OCI-LY1 (cell line): ENCODE data around the gene HAAO.

Experiments
- H2AFZ ChIP-seq: fragments of 200-600 bp; sonication (generic), shearing (Covaris generic); 2 replicates; pipeline ENCODE4 v1.6.0; 2014; ENCODE audit warnings: antibody characterized with exemption, mild to moderate bottlenecking, low read length
- H3F3A ChIP-seq: fragments of 200-600 bp; sonication (generic), shearing (Covaris generic); 2 replicates; pipeline ENCODE4 v1.6.0; 2014; ENCODE audit warnings: mild to moderate bottlenecking, antibody characterized with exemption, low read length, moderate library complexity; ENCODE audit not compliant: insufficient read depth
- H3K27ac ChIP-seq: fragments of 200-600 bp; sonication (generic); 2 replicates; pipeline ENCODE4 v1.5.1; 2014; ENCODE audit warnings: low read length, mixed run types, mild to moderate bottlenecking, low read depth; ENCODE audit not compliant: poor library complexity, severe bottlenecking
- H3K27me3 ChIP-seq: fragments of 200-600 bp; sonication (generic); 2 replicates; pipeline ENCODE4 v1.6.0; 2014; ENCODE audit warnings: antibody characterized with exemption, mild to moderate bottlenecking, low read length, moderate library complexity; ENCODE audit not compliant: insufficient read depth
- H3K36me3 ChIP-seq: fragments of 200-600 bp; sonication (generic); 2 replicates; pipeline ENCODE4 v1.6.1; 2014; ENCODE audit warnings: mild to moderate bottlenecking, antibody characterized with exemption, low read length, moderate library complexity, mixed read lengths; ENCODE audit not compliant: insufficient read depth
- H3K4me1 ChIP-seq: fragments of 200-600 bp; sonication (generic); 2 replicates; pipeline ENCODE4 v1.5.1; 2014; ENCODE audit warnings: mild to moderate bottlenecking, low read length, moderate library complexity; ENCODE audit not compliant: insufficient read depth, severe bottlenecking
- H3K4me2 ChIP-seq: fragments of 200-600 bp; sonication (generic), shearing (Covaris generic); 2 replicates; pipeline ENCODE4 v1.6.1; 2014; ENCODE audit warnings: low read length
- H3K4me3 ChIP-seq: fragments of 200-600 bp; sonication (generic); 2 replicates; pipeline ENCODE4 v1.5.1; 2014; ENCODE audit warnings: low read length, low read depth, mild to moderate bottlenecking, mixed read lengths; ENCODE audit not compliant: poor library complexity, severe bottlenecking
- H3K79me2 ChIP-seq: fragments of 200-600 bp; shearing (Covaris generic); 2 replicates; pipeline ENCODE4 v1.6.1; 2016; ENCODE audit warnings: mixed run types, low read length, mixed read lengths; ENCODE audit not compliant: insufficient read depth
- H3K9ac ChIP-seq: fragments of 200-600 bp; sonication (generic), shearing (Covaris generic); 2 replicates; pipeline ENCODE4 v1.6.1; 2014; ENCODE audit warnings: mild to moderate bottlenecking, low read length, mixed read lengths
- H3K9me2 ChIP-seq: fragments of 200-600 bp; sonication (generic), shearing (Covaris generic); 2 replicates; pipeline ENCODE4 v1.6.1; 2014; ENCODE audit warnings: low read depth, mild to moderate bottlenecking, low read length, mixed read lengths
- H3K9me3 ChIP-seq: fragments of 200-600 bp; shearing (Covaris generic); 2 replicates; pipeline ENCODE4 v1.6.1; 2014; ENCODE audit warnings: low read length, mixed read lengths
- H4K20me1 ChIP-seq: fragments of 200-600 bp; sonication (generic), shearing (Covaris generic); 2 replicates; pipeline ENCODE4 v1.6.0; 2016; ENCODE audit warnings: mild to moderate bottlenecking, low read length; ENCODE audit not compliant: insufficient read depth
- EZH2 ChIP-seq: fragments of 200-600 bp; sonication (generic), shearing (Covaris generic); IDR thresholded peaks from 2 replicates; pipeline ENCODE4 v1.8.0; 2017; ENCODE audit warnings: borderline replicate concordance, mixed run types, mild to moderate bottlenecking, antibody characterized with exemption, low read length, moderate library complexity, mixed read lengths
- TF ChIP-seq, protein P1 (sequence below): fragments of 200-600 bp; sonication (generic), shearing (Covaris generic); IDR thresholded peaks from 2 replicates; pipeline ENCODE4 v1.5.1; 2017; ENCODE audit warnings: mild to moderate bottlenecking, antibody characterized with exemption, low read length, moderate library complexity, mixed read lengths

The HAAO gene

DNA sequence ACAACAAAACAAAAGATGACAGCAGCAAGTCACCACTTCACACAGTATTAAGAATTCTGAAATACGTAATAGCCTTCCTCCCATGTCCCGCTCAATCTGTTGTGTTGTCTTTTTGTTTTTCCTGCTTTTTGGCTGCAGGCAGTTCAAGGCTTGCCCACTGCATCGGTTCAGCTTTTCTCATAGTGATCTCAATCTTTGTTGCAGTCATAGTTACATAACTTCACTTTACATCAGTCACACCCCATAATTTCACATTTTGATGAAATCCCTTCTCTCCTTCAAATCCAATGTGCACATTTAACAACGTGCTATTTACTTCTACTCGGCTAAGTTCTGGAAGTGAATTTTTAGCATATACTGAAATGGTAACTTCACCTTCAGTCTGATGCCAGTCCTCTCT is 33.8 kb upstream of the HAAO start:
- Histone ChIP-seq H3K9me2 (no peaks in the 10 kb centered on the region), H3K4me1 (peaks cover 8% of the 10 kb centered on the region), H3K9ac (no peak overlapping the region), H4K20me1 (no peaks in the 10 kb centered on the region), H3K27ac (no peak overlapping the region), H3K79me2 (no peaks in the 10 kb centered on the region), H3K9me3 (no peaks in the 10 kb centered on the region), H3K4me3 (no peak overlapping the region), H3K27me3 (no peaks in the 10 kb centered on the region), H3K36me3 (no peaks in the 10 kb centered on the region), H3K4me2 (no peak overlapping the region), H3F3A (no peaks in the 10 kb centered on the region), H2AFZ (no peak overlapping the region)
- TF ChIP-seq, protein P1, sequence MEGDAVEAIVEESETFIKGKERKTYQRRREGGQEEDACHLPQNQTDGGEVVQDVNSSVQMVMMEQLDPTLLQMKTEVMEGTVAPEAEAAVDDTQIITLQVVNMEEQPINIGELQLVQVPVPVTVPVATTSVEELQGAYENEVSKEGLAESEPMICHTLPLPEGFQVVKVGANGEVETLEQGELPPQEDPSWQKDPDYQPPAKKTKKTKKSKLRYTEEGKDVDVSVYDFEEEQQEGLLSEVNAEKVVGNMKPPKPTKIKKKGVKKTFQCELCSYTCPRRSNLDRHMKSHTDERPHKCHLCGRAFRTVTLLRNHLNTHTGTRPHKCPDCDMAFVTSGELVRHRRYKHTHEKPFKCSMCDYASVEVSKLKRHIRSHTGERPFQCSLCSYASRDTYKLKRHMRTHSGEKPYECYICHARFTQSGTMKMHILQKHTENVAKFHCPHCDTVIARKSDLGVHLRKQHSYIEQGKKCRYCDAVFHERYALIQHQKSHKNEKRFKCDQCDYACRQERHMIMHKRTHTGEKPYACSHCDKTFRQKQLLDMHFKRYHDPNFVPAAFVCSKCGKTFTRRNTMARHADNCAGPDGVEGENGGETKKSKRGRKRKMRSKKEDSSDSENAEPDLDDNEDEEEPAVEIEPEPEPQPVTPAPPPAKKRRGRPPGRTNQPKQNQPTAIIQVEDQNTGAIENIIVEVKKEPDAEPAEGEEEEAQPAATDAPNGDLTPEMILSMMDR, result no peak
- no peak for TF ChIP-seq EZH2

DNA sequence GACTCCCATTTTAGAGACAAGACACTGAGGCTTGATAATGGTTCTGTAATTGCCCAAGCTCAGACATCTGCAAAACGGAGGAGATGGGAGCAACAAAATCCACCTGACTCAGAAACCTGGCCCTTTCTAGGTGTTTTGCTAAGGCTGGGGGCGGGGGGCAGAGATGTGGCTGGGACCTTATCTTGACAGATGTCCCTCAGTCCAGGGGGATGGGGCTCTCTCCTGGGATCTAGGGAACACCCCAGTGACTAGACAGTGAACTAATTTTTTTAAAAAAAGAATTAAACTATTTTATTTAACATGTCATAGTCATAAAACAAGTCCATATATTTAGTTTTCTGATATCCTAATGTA is 32.0 kb upstream of the HAAO start:
- Histone ChIP-seq H3K9ac (no peak overlapping the region), H3K9me2 (no peaks in the 10 kb centered on the region), H2AFZ (no peak overlapping the region), H3K79me2 (no peaks in the 10 kb centered on the region), H3K27ac (no peak overlapping the region), H3K9me3 (no peaks in the 10 kb centered on the region), H3F3A (no peaks in the 10 kb centered on the region), H3K27me3 (no peaks in the 10 kb centered on the region), H3K4me3 (no peak overlapping the region), H4K20me1 (no peaks in the 10 kb centered on the region), H3K4me1 (peaks cover 8% of the 10 kb centered on the region), H3K4me2 (no peak overlapping the region), H3K36me3 (no peaks in the 10 kb centered on the region)
- TF ChIP-seq, protein P1, result no peak
- TF ChIP-seq EZH2, result no peak

DNA sequence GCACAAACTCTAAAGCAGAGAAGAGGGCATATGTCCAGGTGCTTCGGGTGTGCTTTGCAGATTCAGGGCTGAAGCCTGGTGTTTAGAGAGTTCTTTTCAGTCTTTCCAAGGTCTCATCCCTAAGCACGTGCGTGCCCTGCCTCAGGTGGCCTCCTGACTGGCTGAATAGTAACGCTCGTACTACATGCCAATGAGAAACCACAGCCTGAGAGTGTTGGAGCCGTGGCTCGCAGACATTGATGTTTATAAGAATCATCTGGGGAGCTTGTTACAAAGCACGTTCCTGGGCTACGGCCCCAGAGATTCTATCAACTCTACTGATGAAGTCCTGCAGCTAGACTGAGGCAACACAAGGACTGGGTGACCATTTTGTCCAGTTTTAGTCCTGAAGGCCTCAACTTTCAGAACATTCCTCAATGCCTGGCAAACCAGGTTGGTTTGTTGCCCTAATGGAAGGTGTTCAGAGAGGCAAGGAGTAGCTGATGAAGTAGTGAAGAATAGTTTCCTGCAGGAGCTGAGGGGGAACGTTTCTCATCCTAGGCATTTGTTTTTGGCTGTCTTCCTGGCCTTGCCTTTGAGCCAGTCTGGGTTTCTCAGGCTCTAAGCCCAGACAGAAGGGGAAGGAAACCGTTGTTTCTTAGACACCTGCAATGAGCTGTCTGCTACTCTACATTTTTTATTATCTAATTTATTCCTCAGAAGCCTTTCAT is 31.5 kb upstream of the HAAO start:
- Histone ChIP-seq H3K4me3 (no peak overlapping the region), H3K9ac (no peak overlapping the region), H3K9me2 (no peaks in the 10 kb centered on the region), H4K20me1 (no peaks in the 10 kb centered on the region), H3K4me1 (peaks cover 8% of the 10 kb centered on the region), H3K27ac (no peak overlapping the region), H3K27me3 (no peaks in the 10 kb centered on the region), H3K36me3 (no peaks in the 10 kb centered on the region; the same call in 1 of the 2 replicates), H3F3A (no peaks in the 10 kb centered on the region), H2AFZ (no peak overlapping the region), H3K9me3 (no peaks in the 10 kb centered on the region), H3K4me2 (no peak overlapping the region), H3K79me2 (no peaks in the 10 kb centered on the region)
- TF ChIP-seq, protein P1, result no peak
- TF ChIP-seq EZH2, result no peak
